Cortex of kidney (tissue), 1 donor: ENCODE measurements around the gene POLE4.

Experiments used
- DNase-seq: peaks from one replicate; lab custom pipeline; 2025; lab: John Stamatoyannopoulos, UW

POLE4 gene

DNA sequence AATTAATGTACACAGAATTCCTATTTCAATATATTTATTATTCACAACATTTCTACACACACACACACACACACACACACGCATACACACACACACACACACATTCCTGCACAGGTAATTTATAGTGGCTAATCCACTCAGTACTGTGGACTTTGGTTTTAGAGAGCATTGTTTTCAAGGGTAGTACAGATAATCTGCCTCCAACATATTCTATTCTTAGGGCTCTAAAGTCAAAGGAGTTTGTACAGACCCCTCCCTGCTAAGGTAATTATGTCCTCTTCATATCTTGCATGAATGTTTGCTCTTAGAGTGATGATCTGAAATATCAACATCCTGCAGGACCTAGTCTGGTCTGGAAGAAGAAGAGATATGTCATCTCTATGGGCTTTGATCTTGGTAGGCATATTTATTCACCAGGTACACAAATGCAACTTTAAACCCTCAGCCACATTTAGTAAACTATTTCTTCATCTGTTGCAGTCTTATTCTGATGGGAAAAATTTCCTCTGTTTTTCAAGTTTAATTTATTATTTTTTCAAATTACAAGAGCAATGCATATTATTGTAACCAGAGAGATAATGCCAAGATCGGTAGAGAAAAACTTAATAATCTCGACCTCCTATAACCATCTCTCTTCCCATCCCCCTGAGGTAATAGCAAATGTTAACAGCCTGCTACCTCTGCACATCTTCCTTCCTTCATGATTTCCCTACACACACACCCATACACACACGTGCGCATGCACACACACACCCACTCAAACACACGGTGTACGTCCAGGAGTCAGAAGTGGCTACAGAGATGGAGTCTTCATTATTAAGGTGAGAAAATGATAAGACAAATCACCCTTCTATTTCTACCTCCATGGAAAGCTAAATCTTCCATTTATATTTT, 18.3 kb upstream of the POLE4 start:
- DNase-seq: no peak

DNA sequence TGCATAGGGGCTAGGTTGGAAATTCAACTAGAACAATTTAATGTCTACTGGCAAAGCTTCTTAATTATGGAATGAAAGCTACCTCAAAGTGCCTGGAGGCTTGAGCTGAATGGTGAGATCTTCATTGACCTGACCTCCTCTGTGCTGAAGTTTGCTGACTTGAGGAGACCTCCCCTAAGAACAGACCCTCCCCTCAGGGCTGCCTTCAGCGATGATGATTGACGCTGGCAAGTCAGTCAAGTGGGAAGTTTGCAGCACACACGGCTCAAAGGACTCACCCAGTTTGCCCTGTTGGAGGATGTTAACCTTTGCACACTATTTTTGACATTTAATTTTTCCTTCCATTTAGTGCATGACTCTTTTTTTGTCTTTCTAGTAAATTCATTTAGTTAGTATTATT, 17.2 kb upstream of the POLE4 start:
- DNase-seq: no peak

DNA sequence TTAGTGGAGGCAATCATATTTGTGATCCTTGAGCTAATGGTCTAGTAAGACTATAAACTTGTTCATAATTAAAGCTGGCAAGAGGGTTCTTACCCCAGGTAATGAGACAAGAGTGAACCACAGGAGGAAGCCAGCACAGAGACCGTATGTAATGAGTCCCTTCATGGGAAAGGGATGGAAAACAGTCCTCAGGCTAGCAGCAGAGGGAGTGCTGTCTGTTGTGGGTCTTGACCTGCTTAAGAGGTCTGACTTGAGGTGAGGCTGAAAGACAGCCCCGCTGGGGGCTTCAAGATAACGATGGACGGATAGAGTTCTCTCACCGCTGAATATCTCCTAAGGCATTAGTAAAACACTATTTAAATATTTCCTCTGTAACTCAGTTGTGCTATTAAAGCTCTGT, 16.2 kb upstream of the POLE4 start:
- DNase-seq: no peak

DNA sequence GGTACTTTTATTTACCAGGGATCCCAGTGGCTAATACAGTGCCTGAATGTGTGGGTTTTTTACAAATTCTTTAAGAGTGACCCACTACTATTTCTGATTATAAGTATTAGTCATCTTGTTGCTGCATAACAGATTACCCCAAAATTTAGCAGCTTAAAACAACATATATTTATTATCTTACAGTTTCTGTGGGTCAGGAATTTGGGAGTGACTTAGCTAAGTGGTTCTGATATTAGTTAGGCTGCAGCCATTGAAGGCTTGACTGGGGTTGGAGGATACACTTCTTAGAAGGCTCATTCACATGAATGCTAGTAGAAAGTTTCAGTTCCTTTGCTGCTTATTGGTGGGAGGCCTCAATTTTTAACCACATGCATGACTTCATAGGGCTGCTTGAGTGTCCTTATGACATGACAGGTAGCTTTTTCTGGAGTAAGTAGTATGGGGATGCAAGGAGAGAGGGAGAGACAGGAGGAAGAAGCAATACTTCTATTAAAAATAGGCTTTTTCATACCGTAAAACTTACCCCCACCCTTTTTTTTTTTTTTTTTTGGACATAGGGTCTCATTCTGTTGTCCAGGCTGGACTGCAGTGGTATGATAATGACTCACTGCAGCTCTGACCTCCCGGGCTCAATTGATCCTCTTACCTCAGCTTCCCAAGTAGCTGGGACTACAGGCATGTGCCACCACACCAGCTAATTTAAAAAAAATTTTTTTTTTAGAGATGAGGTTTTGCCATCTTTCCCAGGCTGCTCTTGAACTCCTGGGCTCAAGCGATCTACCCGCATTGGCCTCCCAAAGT, 13.3 kb upstream of the POLE4 start:
- DNase-seq: no peak

DNA sequence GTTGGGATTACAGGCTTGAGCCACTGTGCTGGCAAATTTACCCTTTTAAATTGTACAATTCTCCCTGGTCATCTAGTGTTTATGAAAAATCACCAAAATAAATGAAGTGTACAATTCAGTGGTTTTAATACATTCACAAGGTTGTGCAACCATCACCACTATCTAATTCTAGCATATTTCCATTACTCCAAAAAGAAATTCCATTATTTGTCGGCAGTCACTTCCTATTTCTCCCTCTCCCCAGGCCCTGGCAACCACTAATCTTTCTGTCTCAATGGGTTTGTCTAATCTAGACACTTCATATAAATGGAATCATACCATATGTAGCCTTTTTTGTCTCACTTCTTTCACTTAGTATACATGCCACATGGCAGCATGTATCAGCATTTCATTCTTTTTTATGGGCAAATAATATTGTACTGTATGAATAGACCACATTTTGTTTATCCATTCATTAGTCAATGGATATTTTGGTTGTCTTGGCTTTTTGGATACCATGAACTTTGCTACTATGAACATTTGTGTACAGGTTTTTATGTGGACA, 12.6 kb upstream of the POLE4 start:
- no peak for DNase-seq

DNA sequence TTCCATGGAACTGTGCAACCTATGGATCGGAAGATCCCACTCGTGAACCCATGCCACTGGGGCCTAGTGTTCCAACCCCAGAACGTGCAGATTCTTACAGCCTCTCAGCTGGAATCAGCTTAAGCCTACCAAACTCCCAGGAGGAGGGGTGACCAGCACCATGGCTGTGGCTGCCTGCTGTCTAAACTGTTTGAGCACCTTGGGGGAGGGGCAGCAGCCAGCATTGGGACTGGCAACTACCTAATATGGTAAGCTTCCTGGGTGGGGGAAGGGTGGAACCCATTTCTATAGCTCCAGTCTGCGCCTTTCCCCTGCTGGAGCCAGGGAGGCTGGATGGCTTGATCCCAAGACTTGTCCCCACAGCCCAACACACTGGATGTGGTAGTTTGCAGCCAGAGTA, 10.7 kb upstream of the POLE4 start:
- no peak for DNase-seq

DNA sequence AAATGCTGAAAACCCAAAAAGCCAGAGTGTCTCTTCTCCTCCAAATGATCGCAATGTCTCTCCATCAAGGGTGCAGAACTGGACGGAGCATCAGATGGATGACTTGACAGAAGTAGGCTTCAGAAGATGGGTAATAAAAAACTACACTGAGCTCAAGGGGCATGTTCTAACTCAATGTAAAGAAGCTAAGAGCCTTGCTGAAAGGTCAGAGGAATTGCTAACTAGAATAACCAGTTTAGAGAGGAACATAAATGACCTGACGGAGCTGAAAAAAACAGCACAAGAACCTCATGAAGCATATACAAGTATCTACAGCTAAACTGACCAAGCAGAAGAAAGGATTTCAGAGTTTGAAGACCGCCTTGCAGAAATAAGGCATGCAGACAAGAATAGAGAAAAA, 9.7 kb upstream of the POLE4 start:
- no peak for DNase-seq

DNA sequence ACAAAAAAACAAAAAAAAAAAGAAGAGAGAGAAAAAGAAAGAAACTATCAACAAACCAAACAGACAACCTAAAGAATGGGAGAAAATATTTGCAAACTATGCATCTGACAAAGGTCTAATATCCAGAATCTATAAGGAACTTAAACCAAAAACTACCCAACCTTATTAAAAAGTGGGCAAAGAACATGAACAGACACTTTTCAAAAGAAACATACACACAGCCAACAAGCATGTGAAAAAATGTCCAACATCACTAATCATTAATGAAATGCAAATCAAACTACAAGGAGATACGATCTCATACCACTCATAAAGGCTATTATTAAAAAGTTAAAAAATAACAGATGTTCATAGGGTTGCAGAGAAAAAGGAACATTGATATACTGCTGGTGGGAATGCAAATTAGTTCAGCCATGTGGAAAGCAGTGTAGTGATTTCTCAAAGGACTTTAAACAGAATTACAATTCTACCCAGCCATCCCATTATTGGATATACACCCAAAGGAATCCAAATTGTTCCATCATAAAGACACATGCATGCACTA, 7.2 kb upstream of the POLE4 start:
- no peak for DNase-seq

DNA sequence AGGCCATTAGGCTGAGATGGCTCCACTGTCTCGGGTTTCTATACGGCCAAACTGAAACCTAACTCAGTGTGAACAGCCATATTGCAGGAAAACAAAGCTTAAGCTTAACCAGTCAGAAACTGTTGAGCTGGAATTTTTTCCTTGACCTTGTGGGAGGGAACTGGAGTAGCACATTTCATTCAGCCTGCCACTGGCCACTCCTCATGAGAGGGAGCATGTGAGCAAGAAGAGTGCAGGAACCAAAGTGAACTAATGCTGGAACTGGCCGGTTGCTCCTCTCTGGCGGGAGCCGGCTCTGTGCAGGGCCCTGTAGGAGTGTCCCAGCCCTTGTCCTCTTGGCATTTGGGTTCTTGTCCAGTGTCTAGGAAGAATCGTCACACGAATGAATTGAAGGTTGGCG, 5.9 kb upstream of the POLE4 start:
- no peak for DNase-seq

DNA sequence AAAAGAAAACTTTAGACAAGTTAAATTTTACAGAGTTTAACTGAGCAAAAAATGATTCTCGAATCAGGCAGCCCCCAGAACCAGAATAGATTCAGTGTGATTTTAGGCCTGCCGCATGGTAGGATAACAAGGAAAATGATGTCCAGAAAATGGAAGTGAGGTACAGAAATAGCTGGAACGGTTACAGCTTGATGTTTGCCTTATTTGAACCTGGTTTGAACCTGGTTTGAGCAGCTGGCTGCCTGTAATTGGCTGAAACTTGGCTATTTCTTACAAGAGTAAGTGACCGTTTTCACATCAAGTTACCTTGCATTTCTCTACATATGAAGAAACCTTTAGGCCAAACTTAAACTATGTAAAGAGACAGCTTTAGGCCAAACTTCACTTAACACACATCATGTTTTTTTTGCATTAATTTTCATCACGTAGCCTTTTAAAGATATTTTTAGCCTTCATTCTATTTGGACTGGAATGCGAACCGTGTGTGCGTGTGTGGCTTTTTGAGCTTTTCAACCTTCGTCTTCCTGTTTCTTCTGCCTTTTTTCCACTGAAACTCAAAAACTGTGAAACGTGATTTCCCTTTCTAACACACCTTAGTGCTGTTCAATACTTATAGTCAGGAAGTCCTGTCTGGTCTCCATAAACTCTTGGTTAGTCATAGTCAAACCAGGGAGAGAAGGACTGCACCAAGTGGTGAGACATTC, 4.5 kb upstream of the POLE4 start:
- DNase-seq: no peak

DNA sequence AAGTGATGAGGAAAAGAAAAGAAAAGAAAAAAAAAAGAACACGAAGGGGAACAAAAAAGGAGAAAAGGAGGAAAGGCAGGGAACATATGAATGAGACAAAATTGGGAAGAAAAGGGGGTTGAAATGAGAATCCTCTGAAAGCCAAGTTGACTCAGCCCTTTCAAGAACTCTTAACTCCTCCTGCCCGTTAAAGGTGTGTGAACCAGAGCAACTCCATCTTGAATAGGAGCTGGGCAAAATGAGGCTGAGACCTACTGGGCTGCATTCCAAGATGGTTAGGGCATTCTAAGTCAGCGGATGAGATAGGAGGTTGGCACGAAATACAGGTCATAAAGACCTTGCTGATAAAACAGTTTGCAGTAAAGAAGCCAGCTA, 4.0 kb upstream of the POLE4 start:
- no peak for DNase-seq

DNA sequence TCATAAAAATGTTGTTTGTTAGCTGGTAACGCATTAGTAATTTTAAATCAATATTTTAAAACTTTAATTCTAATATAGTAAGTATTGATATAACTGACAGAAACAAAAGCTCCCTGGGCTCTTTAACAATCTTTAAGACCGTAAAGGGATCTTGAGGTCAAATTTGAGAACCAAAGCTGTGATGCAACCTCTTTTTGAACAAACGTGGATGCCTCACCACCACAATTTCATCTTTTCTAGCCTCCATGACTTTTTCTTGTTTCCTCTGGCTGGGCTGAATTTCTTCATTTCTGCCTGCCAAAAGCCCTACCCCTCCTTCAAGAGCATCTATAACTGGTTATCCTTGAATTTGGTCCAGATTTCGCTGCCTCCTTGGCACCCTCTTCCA, 563 bp upstream of the POLE4 start:
- no peak for DNase-seq

DNA sequence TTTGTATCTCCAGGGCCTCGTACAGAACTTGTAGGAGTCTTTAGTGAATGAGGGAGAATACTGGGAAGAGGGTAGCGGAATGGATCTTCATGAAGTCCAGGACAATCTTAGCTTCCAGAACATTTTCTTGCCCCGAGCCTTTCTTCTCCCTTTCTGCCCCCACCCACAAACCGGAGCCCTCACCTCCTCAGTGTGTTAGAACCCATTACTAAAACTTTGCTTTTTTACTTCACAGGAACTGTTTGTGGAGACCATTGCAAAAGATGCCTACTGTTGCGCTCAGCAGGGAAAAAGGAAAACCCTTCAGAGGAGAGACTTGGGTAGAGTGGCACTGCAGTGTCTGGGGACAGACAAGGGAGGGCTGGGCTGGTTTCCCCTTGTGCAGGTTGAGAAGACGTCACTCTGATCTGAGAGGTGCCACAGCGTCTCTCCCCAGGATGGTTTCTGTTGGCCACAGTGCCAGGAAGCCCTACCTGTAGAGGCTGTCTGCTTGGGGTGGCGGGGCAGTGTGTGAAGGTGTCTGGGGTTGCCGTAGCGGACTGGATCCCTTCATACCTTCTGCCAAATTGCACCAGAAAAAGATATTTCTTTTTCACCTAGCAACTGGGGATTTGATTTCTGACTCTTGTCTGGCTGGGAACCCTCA, 786 bp downstream of the POLE4 start:
- DNase-seq: no peak

DNA sequence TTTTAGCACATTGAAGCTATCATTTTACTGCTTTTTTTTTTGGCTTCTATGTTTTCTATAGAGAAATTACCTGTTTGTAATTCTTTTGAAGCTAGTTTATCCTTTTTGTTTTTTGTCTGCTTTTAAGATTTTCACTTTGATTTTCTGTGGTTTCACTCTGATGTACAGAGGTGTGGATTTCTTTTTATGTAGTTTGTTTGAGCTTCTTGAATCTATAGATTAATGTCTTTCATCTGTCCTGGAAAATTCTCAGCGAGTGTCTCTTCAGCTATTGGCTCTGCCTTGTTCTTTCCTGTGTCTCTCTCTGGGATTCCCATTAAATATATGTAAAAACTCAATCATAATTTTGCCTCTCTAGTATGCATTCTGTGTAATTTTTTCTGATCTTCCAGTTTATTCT, 8.4 kb downstream of the POLE4 start:
- DNase-seq: no peak

DNA sequence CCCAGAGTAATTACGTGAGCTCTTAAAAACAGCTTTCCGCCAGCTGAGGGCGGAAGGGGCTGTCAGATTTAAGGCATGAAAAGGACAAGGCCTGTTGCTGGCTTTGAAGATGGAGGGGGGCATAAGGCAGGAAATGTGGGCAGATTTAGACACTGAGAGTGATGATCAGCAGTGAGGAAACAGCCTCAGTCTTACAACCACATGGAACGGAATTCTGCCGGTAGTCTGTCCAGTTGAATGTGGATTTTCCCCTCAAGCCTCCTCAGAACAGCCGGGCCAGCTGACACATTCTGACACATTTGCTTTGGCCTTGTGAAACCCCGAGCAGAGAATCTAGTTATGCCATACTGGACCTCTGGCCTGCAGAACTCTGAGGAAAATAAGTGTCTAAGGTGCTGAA, 16.6 kb downstream of the POLE4 start:
- no peak for DNase-seq

DNA sequence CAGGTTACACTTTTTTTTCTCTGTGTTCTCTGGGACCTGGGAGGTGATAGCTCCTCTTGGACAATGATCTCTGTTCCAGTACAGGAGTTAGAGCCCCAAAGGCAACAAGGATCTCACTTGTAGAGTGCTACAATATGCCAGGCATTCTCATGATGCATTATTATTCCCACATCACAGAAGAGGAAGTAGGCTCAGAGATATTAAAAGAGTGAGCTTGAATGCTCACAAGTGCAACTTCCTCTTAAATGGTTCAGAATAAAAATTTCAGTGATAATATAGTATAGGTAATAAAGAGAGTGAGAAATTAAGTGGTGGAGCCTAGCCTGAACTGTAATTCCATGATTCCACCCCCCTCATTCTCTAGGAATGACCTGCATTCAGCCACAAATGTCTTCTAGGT, 21.4 kb downstream of the POLE4 start:
- DNase-seq: no peak

DNA sequence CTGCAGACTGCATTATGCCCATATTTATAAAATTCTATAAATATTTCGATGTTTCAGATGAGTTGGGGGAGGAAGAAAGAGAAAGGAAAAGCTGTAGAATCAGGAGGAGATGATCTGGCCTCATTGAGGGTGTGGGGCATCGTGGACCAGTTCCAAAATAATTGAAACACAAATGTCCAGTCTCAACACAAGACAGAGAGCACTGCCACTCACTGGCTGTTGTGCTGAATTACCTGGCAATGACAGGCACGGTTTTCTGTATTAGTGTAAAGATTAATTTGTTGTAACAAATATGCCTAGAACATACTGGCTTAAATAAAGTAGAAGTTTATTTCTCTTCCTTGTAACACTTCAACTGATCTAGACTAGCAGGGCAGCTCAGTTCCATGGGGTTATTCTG, 24.1 kb downstream of the POLE4 start:
- DNase-seq: no peak

DNA sequence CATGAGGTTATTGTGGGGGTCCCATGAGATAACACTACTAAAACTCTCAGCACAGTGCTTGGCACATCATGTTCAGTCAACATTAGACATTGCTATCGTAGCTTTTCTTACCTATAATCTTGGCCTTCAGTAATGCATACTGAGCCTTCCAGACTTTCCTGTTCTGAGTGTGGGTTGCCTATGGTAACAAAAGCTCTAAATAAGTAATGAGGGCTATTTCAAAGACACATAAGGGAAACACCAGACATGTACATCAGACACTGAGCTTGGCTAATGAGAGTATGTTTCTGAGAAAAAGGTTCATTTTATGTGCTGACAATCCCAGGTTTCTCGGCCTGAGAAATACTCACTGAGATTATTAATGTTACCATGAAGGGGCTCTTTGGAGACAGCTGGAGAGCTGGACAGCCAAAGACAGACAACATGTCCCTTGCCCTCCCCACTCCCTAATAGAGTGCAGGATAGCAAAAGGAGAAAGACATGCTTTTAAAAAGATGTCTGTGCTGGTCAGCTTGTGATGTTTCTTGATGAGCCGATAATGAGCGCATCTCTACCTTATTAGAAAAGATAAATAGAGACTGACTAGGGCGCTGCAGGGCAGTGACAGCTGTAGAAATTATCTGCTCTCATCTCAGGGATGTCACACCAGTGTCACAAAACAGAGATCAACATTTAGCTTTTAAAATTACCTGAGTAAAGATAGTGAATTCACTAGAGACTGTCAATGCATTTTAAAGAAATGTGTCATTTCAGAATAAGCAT, 25.4 kb downstream of the POLE4 start:
- DNase-seq: no peak

DNA sequence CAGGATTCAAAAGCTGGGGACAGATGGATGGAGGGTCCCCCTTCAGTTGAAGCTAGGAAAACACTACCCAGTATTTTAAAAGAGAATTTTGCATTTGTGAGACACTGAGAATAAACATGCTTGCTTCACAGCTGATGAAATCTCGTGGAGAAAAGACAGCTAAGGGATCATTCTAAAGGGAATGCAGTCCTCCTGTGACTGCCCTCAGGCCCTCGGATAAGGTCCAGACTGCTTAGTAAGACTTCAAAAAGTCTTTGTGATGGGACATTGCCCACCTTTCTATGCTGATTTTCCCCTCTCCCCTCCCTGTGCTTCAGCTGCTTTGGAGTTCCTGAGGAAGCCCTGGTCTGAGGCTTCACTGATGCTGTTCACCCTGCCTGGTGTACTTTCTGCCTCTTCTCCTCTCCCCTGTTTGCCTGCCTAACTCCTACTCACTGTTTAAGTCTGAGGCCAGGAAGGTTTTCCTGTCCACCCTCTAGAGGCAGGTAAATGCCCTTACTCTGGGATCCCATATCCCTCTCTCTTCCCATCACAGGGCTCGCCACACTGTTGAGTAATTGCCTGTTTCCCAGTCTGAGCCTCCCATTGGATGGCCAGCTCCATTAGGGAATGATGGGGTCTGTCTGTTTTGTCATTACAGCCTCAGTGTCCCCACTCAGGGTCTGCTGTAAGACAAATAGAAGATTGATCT, 26.6 kb downstream of the POLE4 start:
- DNase-seq: no peak

DNA sequence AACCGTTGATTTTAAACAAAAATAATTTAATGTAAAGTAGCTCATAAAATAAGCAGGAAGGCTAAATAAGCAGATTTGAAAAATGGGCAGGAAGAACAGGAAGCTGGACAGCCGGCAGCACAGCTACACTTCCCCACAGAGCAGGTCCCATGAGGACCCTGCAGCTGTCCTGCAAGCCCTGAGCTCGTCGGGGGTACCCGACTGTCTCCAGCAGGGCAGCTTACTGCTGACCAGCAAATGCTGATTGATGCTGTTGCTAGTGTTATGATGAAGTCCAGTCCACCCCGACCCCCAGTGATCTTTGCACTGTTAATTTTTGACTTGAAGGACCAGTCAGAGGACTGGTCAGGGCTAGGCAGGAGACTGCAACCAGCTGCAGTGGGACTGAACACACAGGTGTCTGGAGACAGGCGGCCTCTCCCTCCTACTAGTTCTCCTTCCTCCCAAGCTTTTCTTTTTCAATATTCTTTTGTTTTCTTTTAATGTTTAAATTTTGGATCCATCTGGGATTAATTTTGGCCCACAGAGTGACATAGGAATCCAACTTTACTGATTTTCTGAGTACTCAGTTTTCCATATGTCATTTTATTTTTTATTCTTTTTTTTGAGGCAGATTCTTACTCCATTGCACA, 27.7 kb downstream of the POLE4 start:
- no peak for DNase-seq
